Transverse colon (tissue), 4 donors: ENCODE results near the gene S100A7A. TPM values are rescaled to one million over a fixed set of nuclear protein-coding genes. Genes with fewer than 3 reads are reported as not detected.

Experiments
- DNase-seq: peaks from one replicate; pipeline ENCODE4 v3.0.0-alpha.2; 2019
- H3K27ac ChIP-seq, 4 donors: fragments of 200-600 bp; sonication (generic); 2 replicates each; pipeline ENCODE4 v1.5.1; 2016 to 2018; ENCODE audit warnings: inconsistent platforms in 4 of 4
- H3K27me3 ChIP-seq: fragments of 200-600 bp; sonication (generic); 2 replicates; pipeline ENCODE4 v1.5.1; 2017; ENCODE audit warnings: inconsistent platforms
- H3K36me3 ChIP-seq, 4 donors: fragments of 200-600 bp; sonication (generic); 2 replicates each; pipeline ENCODE4 v1.5.1; 2017 to 2019; ENCODE audit warnings: inconsistent platforms in 4 of 4
- H3K4me1 ChIP-seq, 4 donors: fragments of 200-600 bp; sonication (generic); 2 replicates each; pipeline ENCODE4 v1.5.1; 2017 to 2020; ENCODE audit warnings: inconsistent platforms in 4 of 4
- H3K4me3 ChIP-seq, 4 donors: fragments of 200-600 bp; sonication (generic); 1 replicate in 1 of 4; 2 replicates in 3 of 4; pipeline versions ENCODE4 v1.5.1 to v1.6.1; 2017 to 2019; ENCODE audit warnings: inconsistent platforms in 4 of 4
- H3K9me3 ChIP-seq, 2 donors: fragments of 200-600 bp; sonication (generic); 2 replicates each; pipeline ENCODE4 v1.5.1; 2017 to 2019; ENCODE audit warnings: inconsistent platforms in 2 of 2
- CTCF ChIP-seq, 5 experiments: fragments of 200-600 bp in 3 of 5; fragments of 450-650 bp in 2 of 5; sonication (generic) in 3 of 5; IDR thresholded peaks; 1 replicate in 2 of 5; 2 replicates in 3 of 5; pipeline ENCODE4 v1.5.1; 2016 to 2017; ENCODE audit warnings: antibody characterized with exemption in 5 of 5, inconsistent platforms in 3 of 5, mild to moderate bottlenecking in 2 of 5, moderate library complexity in 1 of 5
- EP300 ChIP-seq: sonication (generic); formaldehyde crosslinking; IDR thresholded peaks from one replicate; pipeline ENCODE4 v1.6.1; 2017; ENCODE audit warnings: antibody characterized with exemption, low read depth
- POLR2A ChIP-seq: fragments of 450-650 bp; IDR thresholded peaks from one replicate; pipeline ENCODE4 v1.6.1; 2016; ENCODE audit warnings: antibody characterized with exemption, mild to moderate bottlenecking, moderate library complexity
- POLR2AphosphoS5 ChIP-seq, 3 donors: sonication (generic); formaldehyde crosslinking; IDR thresholded peaks; one replicate each; pipeline ENCODE4 v1.6.1; 2016; ENCODE audit warnings: antibody characterized with exemption in 3 of 3
- WGBS, 2 donors: methylation state at CpG; one replicate each; pipeline ENCODE4 v1.1.5; 2018; ENCODE audit warnings: low coverage in 1 of 2; 5-methylcytosine and 5-hydroxymethylcytosine counted together
- in situ Hi-C, 4 donors: fragments of 200-750 bp; cut with MboI; loops; one replicate each; pipeline versions ENCODE4 v1.15.0 to v1.15.1; 2017; ENCODE audit warnings: low sequenced_read_pairs in 3 of 4, low pct_ligation_motif_present in 1 of 4, low pct_unique_long_range_greater_than_20kb in 1 of 4
- intact Hi-C: fragments of 100-400 bp; cut with DNase I; formaldehyde crosslinking; loops from one replicate; pipeline ENCODE4 v1.15.1; 2023; ENCODE audit warnings: low total_unique reads
- total RNA-seq, 4 donors: library from RNA; depleted of rRNA; stranded (reverse); fragments of >200 nt; gene quantifications; one replicate each; pipeline ENCODE4 v1.1.0, GENCODE V29; 2016

The S100A7A gene
- total RNA-seq, 4 donors from 2014 or later, result not detected

GRCh38 chr1:153371231-153371630 lies 45.1 kb upstream of the S100A7A start:
- no peak for DNase-seq
- Histone ChIP-seq H3K9me3 (no peaks in the 10 kb centered on the region), H3K27ac (no peak overlapping the region), H3K36me3 (no peaks in the 10 kb centered on the region), H3K4me3 (no peak overlapping the region), H3K4me1 (no peaks in the 10 kb centered on the region), H3K27me3 (no peaks in the 10 kb centered on the region)
- intact Hi-C loops, result no loop called here
- TF ChIP-seq EP300 (no peak), POLR2A (no peak), POLR2AphosphoS5 (IDR thresholded peaks at IDR 0.05) (no peak), CTCF (IDR thresholded peaks at IDR 0.05) (no peak)
- in situ Hi-C loops, result loop anchor here in 1 of 4 donors (25.0 kb wide), 1 partner anchor 216 kb away; no protein-coding TSS in a partner anchor
- 90% methylated on average over 1 of the region's 1 CpG; no CpG with 5 or more reads in 1 of the 2 donors for WGBS, 2 donors

GRCh38 chr1:153372571-153372970 lies 43.7 kb upstream of the S100A7A start:
- H3K4me3 ChIP-seq, result no peak overlapping the region
- no peaks in the 10 kb centered on the region for H3K4me1 ChIP-seq
- no peaks in the 10 kb centered on the region for H3K9me3 ChIP-seq
- intact Hi-C loops, result no loop called here
- WGBS, 2 donors, result 84 to 90% methylated on average over 2 of the region's 2 CpGs
- in situ Hi-C loops, result loop anchor here in 1 of 4 donors (25.0 kb wide), 1 partner anchor 215 kb away; no protein-coding TSS in a partner anchor
- no peaks in the 10 kb centered on the region for H3K36me3 ChIP-seq
- TF ChIP-seq CTCF (IDR thresholded peaks at IDR 0.05), result no peak
- no peak for TF ChIP-seq EP300
- no peak for TF ChIP-seq POLR2AphosphoS5 (IDR thresholded peaks at IDR 0.05)
- TF ChIP-seq POLR2A, result no peak
- DNase-seq, result no peak
- H3K27me3 ChIP-seq, result no peaks in the 10 kb centered on the region
- H3K27ac ChIP-seq, result no peak overlapping the region

- TF ChIP-seq POLR2A (no peak), CTCF (IDR thresholded peaks at IDR 0.05) (no peak), POLR2AphosphoS5 (IDR thresholded peaks at IDR 0.05) (no peak), EP300 (no peak)
- intact Hi-C loops, result no loop called here
- in situ Hi-C loops, result loop anchor here in 1 of 4 donors (25.0 kb wide), 1 partner anchor 213 kb away; no protein-coding TSS in a partner anchor
- Histone ChIP-seq H3K27ac (no peak overlapping the region), H3K4me1 (no peaks in the 10 kb centered on the region), H3K4me3 (no peak overlapping the region), H3K27me3 (no peaks in the 10 kb centered on the region), H3K36me3 (no peaks in the 10 kb centered on the region), H3K9me3 (no peaks in the 10 kb centered on the region)
- no peak for DNase-seq
- 60 to 66% methylated on average over 1 to 2 of the region's 2 CpGs for WGBS, 2 donors
Measured at GRCh38 chr1:153374071-153374470, 42.2 kb upstream of the S100A7A start.

- no peaks in the 10 kb centered on the region for H3K9me3 ChIP-seq
- H3K36me3 ChIP-seq, result no peaks in the 10 kb centered on the region
- intact Hi-C loops, result no loop called here
- H3K4me3 ChIP-seq, result no peak within 1 kb of the TSS
- in situ Hi-C loops, result no loop called here
- no peaks in the 10 kb centered on the region for H3K4me1 ChIP-seq
- TF ChIP-seq POLR2A (no peak), CTCF (IDR thresholded peaks at IDR 0.05) (no peak), POLR2AphosphoS5 (IDR thresholded peaks at IDR 0.05) (no peak), EP300 (no peak)
- H3K27ac ChIP-seq, result no peak within 1 kb of the TSS
- no peaks in the 10 kb centered on the region for H3K27me3 ChIP-seq
- no peak for DNase-seq
- WGBS, 2 donors, result 71 to 100% methylated on average over 1 of the region's 1 CpG
Measured at GRCh38 chr1:153375511-153375910, 40.8 kb upstream of the S100A7A start, which contains the start of gene S100A12. TSS of gene S100A12 (minus strand) at chr1:153375621. CDS start at chr1:153374592, 1,029 bp downstream.
